Inflammatory macrophage (primary cell): ENCODE data around the gene TSACC.
"Not testable (repeated sequence)": the region's sequence is repeated elsewhere in the genome, so short reads cannot be mapped to it uniquely, and the experiment has no call there.

Experiments used
- DNase-seq, 2 donors: peaks; one replicate each; pipeline ENCODE4 v3.0.0-alpha.2; 2020 to 2022
- total RNA-seq, 18 experiments: gene quantifications; one replicate each; lab custom pipeline; 2026; ENCODE audit warnings: mixed read lengths in 6 of 18, inconsistent platforms in 2 of 18; lab: John Stamatoyannopoulos, UW

The TSACC gene
- 0 to 0.18 (median 0.04) reads per million in 18 experiments for total RNA-seq

DNA sequence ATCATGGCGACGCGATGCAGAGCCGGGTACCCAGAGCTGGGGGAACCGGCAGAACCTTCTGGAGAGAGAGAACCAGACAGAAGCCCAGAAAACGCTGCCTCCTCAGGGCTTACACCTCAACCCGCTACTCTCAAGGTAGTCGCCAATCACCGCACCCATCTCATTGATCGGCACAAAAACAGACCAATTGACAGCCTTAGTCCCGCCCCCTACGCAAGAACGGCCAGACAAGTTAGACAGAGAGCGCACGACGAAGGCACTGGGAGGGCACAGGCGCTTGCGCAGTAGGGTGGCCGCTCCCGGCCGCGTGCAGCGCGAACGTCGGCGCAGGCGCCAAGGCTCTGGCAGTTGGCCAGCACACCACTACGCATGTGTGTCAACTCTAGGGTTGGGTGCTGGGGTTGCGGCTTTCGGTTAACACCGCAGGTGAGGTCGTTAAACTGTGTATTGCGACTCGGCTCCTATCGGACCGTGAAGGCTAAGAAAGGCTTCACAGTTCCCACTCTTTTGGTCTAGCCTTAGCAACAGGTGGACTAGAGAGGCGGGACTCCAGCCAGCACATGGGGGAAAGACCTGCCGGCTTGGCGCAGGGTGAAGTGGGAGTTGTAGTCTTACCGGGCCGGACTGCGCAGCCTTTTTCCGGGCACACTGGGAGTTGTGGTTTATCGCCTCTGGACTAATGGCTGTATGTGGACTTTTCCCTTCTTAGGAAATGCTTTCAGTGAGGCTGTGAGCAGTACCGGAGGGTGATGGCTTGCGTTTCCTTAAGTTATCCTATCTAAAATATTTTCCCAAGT lies at the start of gene TSACC, which contains the start of gene CCT3:
Gene TSACC, plus strand, starts transcription at position 347 of the 797 bp plus-strand sequence. CDS start 1,232 bp downstream, outside the sequence.
Gene CCT3, minus strand, starts transcription at position 113 of the 797 bp plus-strand sequence. Its CDS starts 108 bp downstream, at position 5.
- DNase-seq = peak; percentile 100

DNA sequence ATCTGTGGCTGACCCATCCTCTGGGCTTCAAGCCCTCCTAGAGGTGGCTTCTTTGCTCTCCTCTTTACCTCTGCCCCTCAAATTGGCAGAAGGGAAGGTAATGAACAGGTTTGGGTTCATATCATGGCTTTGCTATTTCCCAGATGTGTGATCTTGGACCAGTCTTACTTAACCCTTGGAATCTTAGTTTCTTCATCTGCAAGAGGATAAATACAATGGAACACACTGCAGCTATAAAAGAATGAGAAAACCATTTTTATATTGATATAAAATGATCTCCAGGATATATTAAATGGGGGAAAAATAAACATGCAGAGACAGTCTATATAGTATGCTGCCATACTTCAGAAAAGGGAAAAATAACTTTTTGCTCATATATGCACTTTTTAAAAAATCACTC lies 48.5 kb upstream of the TSACC start:
- DNase-seq = no peak

DNA sequence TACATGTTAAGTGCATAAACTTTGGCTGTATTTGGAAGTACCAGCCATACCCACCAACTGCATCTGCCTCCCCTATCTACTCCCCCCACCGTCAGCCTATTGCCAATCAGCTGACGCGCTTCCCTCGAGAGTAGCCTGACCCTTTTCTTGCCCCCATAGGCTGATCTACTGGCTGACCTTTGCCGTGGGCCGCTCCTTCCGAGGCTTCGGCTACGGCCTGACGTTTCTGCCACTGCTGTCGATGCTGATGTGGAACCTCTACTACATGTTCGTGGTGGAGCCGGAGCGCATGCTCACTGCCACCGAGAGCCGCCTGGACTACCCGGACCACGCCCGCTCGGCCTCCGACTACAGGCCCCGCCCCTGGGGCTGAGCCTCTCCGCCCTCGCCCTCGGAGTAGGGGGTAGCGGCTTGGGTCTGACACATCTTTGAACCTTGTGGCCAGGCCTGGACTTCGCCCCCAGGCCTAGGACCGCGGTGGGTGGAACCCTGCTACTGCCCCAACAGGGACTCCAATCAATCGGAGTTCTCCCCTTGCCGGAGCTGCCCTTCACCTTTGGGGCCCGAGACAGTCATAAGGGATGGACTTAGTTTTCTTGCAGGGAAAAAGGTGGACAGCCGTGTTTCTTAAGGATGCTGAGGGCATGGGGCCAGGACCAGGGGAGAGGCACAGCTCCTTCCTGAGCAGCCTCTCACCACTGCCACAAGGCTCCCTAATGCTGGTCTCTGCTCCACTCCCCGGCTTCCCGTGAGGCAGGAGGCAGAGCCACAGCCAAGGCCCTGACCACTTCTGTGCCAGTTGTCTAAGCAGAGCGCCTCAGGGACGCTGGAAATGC lies 46.9 kb upstream of the TSACC start:
- DNase-seq = peak; percentile 73 to 77

DNA sequence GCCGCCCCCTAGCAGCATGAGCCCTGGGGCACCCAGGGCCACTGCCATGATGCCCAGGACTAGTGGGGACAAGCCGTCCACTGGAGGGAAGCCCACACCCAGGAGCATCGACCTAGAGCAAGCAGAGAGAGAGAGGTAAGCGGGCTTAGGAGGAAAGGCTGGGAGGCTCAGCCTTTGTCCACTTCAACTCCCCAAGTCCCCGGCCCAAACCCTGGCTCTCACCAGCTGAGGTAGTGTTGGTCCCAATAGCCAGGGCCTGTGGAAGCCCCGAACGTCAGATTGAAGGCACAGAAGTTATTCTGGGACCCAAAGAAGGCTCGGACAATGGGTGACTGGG lies 45.3 kb upstream of the TSACC start:
- DNase-seq = no peak

DNA sequence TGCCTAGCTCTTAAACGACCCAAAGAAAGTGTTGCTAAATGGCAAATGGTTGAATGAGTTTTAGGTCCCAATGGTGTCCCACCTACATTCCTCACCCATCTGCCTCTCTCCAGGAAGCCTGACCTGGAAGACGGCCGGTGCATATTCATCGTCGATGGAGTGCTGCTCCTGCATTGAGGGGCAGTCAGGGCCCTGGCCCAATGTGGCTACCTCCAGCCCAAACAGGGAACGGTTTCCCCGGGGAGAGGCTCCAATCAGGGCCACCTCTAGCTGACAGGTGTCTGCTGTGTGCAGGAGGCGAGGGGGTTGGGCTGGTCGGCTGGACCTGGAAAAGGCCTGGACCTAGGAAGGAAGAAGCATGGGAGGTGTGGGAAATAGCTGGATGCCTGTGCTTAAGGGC lies 44.4 kb upstream of the TSACC start:
- DNase-seq = no peak

DNA sequence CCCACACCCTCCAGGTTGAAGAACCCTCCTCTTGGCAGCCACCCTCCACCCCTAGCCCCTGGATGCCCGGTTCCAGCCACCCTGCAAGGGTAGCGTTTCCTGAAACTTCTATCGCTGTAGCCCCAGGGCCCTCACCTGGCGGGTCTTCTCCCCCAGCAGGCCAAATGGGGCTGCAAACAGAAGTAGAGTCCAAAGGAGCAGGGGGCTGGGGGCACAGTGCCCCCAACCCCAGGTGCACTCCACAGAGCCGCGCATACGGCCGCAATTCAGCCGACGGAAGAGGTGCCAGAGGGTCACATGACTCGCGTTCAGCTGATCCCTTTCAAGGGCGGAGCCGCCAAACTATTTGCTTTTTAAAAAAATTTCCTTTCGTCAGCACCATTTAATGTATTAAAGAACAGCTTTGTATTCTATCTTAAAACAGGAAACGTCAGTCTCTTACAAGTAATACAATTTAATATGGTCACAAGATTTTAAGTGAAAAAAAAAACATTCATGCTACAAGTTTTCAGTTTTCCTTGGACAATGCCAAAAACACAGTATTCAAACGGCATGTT lies 42.9 kb upstream of the TSACC start, which contains the start of gene GLMP:
Gene GLMP, minus strand, starts transcription at position 289 of the 557 bp plus-strand sequence. Its CDS starts 34 bp downstream, at position 255.
- peak; percentile 61 to 70 for DNase-seq

DNA sequence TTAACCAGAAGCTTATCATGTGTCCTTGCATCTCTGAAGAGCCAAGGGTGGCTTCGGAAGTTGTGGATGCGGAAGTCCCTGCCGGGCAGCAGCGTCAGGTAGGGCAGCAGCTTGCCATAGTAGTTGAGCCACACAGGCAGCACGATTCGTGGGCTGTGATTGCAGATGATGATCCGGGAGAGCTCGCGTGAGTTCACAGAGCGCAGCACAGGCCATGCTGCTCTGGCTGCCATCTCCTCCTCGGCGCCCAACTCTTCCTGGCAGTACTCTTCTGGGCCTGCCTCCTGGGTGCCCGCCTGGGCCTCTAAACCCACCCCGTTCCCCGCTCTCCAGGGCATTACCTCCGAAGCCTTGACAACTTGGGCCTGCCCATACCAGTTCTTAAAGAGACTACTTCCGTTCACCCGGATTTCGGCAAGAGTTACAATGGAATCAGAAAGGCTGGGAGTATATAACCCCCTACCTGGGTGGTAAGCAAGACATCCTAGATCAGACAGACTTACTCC lies 39.4 kb upstream of the TSACC start, which contains the start of gene VHLL:
Gene VHLL, minus strand, starts transcription at position 456 of the 506 bp plus-strand sequence. Its CDS starts 118 bp downstream, at position 338.
- DNase-seq = no peak

DNA sequence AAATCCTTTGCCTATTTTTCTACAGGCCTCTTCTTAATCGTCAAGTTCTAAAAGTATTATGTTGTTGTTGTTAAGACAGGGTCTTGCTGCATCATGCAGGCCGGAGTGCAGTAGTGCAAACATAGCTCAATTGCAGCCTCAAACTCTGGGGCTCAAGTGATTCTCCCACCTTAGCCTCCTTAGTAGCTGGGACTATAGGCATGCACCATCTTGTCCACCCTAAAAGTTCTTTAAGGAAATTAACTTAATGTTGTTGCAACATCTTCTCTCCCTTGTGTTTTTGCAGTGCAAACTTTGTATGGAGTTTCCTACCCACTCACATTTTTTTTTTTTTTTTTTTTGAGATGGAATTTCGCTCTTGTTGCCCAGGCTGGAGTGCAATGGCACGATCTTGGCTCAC lies 35.1 kb upstream of the TSACC start:
- no peak for DNase-seq

DNA sequence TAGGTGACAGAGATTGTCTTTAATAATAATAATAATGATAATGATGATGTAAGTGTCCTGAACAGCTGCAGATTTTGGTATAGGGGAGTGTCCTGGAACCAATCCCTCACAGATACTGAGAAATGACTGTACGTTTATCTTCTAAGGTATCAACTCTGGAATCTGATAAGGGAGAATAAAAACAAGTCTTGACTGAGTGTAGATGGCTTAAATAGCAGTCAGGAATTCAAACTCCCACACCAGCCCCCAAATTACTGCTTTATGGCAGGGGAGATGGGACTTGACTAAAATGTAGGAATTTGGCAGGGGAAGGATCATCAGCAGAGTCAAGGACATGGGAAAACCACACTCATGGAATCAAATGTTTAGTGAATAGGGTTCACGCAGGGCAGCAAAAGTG lies 33.1 kb upstream of the TSACC start:
- DNase-seq = no peak

DNA sequence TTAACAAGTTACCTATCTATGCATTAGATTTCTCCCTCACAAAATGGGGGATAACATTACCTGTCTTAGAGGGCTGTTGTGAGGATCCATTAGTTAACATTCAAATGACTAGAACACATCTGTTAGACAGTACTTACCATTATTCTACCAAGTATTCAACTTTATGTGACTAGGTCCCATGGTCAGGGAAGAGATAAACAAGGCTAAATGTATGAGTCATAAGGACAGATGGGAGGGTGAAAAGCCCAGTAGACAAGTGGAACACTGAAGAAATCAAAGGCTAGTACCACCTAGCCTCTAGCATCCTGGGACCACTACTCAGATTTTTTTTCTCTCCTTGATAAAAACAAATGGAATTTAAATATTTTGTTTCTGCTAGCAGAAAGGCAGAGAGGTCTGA lies 30.2 kb upstream of the TSACC start:
- no peak for DNase-seq

DNA sequence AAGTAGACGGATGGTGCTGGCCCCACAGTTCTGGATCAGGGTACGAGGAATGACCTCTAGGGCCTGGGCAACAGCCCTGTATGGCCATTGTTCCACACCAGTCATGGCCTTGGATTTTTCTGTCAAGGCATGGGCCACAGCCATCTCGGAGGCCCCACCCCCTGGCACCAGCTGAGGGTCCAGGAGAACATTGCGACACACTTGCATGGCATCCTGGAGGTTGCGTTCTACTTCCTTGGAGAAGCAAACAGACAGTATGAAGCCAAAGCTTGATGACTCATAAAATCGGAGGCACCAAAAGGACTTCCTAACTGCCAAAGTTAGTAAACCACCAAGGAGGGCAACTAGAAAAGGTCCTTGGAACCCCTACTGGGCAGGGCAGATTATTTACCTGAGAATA lies 27.4 kb upstream of the TSACC start:
- DNase-seq = no peak

DNA sequence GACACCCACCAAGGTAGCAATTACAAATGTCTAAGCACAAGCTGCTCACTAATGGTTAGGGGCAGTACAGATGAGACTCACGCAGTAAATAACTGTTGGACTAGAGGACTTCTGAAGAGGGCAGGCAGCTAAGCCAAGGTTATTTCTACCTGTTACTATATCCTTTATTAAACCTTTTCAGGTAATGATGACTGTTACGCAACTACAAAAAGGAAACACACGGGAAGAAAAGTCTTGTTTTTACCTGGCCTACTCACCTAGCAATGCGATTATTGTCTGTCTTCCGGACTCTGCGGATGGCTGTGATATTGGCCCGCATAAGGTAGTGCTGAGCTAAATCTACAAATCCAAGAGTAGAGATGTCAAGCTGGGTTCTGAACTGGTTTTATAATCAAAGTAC lies 21.4 kb upstream of the TSACC start:
- no peak for DNase-seq

DNA sequence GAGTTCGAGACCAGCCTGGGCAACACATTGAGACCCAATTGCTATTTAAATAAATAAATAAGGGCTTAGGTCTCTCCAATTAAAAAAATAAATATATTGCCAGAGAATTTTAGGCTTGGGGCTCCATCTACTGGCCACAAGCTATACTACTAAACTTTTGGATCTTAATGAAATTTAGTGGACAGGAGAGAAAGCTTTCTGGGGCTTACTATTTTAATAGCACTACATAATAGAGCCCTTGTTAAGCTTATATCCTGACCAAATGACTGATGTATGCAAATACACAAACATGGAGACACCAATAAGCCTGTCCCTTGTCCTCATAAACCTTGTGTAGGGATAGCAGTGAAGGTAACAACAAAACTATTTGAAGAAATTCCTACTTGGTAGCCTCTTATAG lies 18.7 kb upstream of the TSACC start:
- peak; percentile 39 to 54 for DNase-seq

DNA sequence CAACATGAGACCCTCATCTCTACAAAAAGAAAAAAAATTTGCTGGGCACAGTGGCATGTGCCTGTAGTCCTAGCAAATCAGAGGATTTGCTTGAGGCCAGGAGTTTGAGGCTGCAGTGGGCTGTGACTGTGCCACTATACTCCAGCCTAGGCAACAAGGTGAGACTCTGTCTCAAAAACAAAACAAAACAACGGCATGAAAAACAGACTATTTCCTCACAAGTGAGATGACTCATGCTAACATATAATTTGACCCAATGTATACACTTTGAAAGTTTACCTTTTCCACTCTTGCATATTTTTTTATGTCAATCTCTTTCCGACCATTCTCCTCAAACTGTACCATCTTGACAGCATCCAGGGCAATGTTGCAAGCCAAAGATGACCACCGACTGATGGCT lies 17.8 kb upstream of the TSACC start:
- no peak for DNase-seq

DNA sequence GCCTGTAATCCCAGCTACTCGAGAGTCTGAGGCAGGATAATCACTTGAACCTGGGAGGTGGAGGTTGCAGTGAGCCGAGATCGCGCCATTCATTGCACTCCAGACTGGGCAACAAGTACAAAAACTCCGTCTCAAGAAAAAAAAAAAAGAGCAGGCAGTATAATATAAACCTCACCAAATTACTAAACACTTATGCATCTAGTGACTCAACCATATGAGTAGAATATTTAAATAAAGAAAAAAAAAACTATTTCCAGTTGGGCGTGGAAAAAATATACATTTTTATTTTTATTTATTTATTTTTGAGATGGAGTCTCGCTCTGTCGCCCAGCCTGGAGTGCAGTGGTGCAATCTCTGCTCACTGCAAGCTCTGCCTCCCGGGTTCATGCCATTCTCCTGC lies 15.1 kb upstream of the TSACC start:
- not testable (repeated sequence) for DNase-seq

DNA sequence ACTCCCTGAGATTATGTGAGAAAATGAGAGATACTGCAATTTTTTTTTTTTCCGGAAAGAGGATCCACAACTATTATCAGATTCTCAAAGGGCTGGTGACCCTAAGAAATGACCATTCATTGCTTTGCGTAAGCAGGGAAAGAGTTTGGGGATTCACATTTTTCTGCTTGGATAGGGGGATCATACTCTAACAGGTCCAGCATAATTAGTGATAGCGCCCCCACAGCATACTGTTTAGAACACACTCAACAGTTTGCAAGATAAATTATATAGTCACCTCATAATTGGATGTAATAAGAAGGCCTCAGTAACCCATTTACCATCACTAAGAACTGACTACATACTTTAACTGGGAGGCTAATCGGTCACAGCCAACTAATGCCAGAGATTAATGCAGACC lies 2.1 kb upstream of the TSACC start:
- no peak for DNase-seq

DNA sequence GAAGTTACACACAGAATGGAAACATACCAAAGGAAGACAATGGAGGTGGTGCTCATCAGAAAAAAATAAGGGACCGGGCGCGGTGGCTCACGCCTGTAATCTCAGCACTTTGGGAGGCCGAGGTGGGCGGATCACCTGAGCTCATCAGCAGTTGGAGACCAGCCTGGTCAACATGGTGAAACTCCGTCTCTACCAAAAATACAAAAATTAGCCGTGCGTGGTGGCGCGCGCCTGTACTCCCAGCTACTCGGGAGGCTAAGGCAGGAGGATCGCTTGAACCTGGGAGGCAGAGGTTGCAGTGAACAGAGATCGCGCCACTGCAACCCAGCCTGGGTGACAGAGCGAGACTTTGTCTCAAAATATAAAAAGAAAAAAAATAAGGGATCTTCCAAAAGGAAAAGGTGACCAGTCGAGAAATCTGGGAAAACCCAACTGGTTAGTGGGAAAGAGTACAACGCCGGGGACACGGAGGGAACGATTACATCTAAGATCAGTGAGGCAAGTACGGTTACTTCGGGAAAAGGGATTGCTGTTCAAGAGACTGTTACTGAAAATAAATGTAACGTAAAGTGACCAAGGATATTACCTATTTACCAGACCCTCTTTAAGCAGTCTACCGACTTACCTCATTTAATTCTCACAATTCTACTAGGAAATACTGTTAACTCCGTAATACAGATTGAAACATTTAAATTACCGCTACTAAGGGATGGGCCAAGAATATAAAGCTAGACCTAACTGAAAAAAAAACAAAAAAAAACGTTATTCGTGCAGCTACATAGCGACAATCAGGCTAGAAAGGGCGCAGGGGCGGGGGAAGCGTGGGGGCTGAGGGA lies 1.1 kb upstream of the TSACC start:
- DNase-seq = no peak

DNA sequence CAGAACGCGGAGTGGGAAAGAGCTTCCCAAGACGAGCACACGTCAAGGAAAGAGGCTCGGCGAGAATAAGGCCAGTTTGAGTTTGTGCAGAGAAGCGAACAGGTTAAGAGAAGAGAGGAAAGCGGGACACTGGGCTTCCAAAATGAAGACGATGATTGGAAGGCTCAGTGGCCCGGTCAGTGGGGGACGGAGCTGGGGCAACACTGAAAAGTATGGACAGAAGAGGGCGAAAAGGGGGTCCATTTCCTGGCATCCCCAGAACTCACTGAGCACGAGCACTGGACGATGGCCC lies 492 bp upstream of the TSACC start:
- no peak for DNase-seq

DNA sequence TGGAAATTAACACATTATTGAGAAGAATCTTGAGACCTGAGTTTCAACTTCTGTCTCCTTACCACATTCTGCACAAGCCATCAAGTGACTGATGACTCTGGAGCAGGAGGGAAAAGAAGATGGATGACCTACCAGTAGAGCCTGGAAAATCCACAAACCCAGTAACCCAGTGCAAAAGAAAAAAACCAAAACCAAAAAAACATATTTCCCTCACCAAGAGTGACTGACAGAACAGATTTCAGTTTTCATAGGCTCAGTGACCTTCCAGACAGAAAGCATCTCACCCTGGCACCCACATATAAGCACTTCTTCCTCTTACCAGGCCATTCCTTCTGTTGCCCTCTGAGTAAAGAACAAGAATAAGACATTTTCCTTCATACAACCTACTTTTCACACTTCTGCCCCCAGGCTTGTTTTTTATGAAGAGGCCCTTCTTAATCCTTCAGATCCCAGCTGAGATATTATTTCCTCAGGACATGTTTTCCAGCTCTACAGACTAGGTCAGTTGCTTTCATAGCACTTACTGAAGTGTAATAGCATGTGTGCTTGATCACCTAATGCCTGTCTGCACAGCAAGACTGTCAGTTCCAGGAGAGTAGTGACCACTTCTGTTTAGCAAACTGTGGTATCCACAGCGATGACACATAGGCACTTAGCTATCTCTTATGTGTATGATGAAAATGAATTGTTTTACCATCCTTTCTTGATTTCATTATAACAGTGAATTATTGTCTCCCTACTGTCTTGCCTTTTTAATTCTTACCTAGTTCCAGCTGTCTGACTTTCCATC lies 4.0 kb downstream of the TSACC start:
- peak in 1 of 2 donors; percentile 6 for DNase-seq

DNA sequence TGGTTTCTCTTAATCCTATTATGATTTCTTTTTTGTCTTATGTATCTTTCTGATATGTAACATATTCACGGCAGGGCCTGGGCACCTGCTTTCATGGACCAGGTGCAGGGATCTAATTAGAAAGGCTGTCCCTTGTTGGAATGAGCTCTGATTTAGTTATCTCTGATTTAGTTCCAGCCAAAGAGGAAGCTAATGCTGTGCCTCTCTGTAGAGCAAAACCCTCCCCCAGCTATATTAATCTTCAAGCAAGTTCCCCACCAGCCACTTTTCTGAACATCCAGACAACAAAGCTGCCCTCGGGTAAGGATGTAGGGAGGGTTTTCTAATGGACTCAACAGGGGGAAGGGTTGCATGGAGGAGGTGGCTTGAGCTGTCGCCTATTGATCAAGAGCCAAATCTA lies 6.1 kb downstream of the TSACC start:
- DNase-seq = no peak

DNA sequence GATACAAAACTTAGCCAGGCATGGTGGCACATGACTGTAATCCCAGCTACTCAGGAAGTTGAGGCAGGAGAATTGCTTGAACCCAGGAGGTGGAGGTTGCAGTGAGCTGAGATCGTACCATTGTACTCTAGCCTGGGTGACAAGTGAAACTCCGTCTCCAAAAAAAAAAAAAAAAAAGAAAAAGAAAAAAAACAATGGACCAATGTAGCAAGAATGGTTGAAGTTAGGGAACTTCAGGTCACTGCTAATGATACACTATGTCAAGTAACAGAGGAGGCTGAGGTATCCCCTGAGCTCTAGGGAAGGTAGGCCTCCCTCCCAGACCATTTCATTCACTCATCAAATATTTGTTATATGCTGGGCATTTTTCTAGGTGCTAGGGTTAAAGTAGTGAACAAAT lies 7.7 kb downstream of the TSACC start:
- DNase-seq = not testable (repeated sequence)
